NCI-H2227 (cell line): Measurements from ENCODE around the gene PPIE.

Source experiments
- DNase-seq: peaks from one replicate; lab custom pipeline; 2025; ENCODE audit not compliant: unreplicated experiment; lab: John Stamatoyannopoulos, UW

The PPIE gene

DNA sequence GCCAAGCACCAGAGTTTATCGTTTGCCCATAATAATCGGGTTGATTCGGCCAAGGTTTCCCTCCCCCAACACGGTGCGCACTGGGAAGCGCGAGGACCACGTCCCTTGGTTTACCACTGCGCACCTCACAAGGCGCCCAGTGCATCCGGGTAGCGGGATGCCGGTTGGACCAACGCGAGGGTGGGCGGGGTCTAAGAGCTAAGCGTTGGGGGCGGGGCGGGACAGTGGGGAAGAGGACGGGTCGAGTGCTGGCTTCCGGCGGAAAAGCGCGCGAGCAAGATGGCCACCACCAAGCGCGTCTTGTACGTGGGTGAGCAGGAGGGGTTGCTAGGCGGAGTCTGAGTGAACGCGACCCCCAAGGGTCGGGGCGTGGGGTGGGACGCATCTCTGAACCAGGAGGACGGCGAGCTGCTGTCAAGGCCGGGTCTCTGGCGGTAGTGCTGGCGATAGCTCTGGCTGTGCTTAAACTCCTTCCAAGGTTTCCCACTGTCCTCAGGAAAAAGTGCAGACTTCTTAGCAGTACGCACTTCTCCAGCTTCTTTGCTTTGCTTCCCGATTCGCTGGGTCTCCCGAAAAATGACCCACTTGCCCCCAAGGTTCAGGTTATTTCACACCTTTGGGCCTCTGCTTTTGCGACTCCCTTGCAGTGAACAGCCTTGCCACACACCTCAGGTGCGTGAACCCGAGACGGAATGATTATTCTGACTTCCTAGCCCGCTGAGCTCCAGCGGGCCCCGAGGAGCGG lies at the start of gene PPIE:
Gene PPIE (plus strand): TSS at position 261 of the 745 bp plus-strand sequence. CDS start 19 bp downstream, at position 280.
- peak; percentile 94 for DNase-seq

DNA sequence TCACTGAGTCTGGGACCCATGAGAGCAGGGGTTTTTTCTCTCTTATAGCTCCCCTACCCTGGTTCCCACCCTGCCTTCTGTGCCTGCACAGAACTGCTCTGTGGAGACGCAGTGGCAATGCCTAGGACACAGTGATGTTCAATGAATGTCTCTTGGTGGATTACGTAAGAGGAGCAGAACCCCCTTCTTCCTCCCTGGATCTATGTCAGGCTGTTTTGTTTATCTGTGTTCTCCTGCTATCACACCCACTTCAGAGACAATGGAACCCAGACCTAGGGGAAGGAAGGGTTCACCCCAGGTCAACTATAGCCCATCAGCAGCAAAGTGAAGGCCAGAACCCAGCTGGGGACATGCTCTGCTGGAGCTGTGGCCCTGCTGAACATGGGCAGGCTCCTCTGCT lies 49.5 kb upstream of the PPIE start:
- no peak for DNase-seq

DNA sequence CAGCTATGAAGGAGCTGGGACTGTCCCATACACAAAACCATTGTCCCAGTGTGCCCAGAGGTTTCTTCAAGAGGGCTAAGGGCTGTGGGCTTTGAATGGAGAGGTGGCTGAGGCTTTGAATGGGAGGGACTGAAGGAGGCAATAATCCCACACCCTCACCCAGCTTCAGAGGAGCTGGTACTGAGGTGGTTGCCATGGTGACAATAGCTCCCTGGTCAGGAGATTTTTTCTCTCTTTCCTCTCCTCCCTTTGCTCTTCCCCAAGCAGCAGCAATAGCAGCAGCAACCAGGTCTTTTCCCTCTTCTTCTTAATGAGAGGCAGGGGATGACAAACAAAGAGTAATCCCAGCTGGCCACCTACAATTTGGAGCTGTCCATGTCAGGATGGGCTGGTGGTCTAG lies 49.0 kb upstream of the PPIE start:
- DNase-seq = peak; percentile 84

DNA sequence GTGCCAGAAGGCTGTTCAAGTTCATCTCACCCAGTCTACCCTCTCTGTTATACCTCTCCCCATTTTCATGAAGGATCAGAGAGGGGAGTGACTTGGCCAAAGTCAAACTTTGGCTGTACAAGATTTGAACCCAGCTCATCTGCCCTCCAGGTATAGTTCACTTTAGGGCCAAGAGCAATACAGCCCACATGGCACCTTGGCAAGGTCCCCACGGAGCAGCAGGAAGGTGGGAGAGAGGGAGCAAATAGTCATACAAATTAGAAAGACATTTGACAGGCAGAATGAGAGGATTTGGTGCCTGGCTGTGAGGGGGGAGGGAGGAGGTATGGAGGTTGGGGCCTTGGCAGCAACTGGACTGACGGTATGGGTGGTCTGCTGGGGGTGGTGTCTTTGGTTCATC lies 48.5 kb upstream of the PPIE start:
- no peak for DNase-seq

- DNase-seq = peak; percentile 44
Observed at GRCh38 chr1:39690794-39691382, 47.8 kb upstream of the PPIE start.

- peak; percentile 97 for DNase-seq
Observed at GRCh38 chr1:39691383-39692151, 47.1 kb upstream of the PPIE start, which contains the start of gene HPCAL4. HPCAL4 (minus strand) TSS chr1:39691433; CDS start chr1:39684603, 6,830 bp downstream.

DNA sequence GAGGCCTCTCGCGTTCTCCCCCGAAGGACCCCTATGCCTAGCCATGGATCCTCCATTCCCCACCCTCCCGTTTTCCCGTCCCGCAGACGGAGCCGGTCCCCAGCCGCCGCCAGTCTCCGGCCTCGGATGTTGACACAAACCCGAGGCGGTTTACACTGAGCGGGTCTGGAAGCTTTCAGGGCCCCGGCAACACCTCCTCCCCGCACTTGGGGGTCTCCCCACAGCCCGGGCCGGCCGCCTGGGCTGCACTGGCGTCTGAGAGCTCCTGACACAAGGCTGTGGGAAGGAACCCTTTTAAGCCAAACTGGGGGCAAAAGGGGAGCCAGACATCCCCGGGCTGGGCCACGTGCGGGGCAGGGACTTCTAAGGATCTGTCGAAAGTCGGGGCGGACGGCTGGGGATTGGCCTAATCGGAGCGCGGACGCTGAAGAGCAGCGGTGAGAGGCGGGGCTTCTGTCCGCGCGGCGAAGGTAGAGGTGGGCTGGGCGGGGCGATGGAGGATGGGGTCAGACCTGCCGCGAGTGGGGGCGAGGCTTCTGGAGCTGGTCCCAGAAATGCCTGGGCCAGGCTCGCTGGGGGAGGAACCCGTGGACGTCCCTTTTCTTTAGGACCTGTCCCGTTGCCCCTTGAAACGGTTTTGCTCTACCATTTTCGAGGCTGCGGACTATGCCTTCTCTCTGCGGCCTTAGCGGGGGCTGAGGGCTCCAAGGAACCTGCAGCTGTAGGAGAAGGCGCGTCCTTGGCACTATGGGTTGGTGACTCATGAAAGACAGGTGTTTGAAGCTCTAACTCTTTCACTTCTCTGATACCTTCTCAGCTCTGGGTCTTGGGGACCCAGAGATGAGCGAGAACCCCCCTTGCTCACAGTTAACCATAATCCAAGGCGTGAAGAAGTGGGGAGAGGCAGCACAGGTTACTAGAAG lies 46.3 kb upstream of the PPIE start:
- peak; percentile 85 for DNase-seq

DNA sequence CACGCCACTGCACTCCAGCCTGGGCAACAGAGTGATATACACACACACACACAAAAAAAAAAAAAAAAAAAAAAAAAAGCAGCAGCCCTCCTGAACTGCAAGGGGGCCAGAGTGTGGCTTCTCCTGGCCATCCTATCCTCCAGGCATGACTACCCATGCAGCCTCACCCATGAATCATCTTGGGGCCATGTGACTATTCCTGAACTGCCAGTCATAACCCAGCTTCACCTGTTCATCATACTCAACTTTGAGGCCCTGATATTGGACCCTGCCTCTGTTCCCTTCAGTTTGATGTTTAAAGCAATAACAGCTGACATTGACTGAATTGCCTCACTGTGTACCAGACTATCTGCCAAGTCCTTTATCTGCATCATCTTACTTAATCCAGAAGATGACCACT lies 44.7 kb upstream of the PPIE start:
- no peak for DNase-seq

DNA sequence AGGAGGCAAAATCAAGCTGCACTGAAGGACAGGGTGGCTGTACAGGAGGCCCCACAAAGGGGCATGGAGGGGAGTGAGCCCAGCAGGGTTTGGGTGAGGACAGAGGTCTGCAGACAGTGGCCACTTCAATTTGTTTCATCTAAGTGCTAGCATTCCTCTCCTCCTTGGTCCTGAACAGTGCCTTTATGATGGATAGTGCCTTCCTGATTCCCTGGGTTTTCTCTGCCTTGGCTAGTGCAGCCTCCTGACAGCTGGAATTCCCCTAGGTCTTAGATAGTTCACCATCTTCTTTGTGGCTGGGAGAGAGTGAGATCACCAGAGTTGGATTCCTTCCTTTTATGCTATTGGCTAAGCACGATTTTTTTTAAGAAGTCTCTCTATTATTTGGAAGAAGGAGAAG lies 43.7 kb upstream of the PPIE start:
- no peak for DNase-seq

DNA sequence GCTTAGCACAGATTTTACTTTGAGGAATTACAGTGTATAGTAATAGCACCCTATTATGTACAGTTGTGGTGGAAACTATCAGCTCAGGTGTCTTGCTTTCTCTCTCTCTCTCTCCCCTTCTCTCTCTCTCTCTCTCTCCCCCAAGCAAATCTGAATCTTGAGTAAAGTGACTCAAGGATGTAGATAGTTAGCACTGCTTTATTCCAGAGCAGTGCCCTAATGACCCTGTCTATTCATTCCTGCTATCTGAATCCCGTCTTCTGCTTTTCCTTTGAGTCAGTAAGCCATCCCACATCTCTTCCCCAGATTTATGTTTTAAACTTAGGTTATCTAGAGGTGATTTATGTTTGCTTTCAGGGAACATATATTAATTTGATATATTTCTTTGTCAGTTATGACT lies 42.2 kb upstream of the PPIE start:
- no peak for DNase-seq

DNA sequence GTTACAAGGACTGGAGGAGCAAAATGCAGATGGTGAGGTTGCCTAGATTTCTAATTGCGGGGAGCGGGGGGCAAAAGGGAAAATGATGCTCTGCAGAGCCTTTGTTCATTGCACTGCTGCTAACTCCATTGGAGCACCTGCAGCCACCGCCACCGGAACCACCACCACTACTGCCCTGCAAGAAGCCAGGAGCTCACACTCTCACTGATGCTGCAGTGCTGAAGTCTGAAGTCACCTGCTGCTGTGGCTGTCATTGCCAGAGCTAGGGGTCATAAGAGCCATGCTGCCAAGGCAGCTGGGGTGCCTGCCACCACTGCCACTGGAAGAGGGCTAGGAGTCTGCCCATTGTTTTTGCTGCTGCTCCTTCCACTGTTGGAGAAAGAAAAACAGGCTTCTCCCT lies 40.1 kb upstream of the PPIE start:
- no peak for DNase-seq

DNA sequence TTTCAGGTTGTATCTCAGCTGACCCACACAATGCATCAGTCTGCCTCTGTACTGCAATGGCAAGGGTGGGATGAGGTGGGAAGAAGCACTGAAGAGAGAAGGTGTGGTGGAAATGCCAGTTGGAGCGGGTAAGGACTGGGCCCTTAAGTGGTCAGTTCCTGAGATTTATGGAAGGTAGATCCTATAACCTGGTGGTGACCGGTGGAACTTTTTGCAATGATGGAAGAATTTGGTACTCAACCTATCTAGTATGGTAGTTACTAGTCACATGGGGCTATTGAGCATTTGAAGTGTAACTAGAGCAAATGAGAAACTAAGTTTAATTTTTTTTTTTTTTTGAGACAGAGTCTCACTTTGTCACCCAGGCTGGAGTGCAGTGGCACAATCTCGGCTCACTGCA lies 39.3 kb upstream of the PPIE start:
- DNase-seq = no peak

DNA sequence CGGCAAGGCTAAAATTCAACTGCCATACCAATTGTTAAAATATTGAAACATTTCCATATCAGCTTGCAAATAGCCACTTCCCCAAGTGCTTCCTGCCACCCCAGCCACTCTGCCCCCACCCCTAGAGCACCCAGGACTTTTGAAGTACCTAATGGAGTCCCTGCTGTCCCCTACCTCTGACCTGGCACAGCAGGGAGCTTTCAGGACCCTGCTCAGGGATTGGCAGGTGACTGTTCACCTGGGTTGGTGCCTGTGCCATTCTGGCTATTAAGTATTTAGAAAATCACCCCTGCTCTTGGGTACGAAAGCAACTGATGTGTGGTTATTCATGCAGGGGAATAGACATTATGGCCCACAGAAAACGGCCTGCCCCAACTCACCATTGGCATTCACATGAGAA lies 38.3 kb upstream of the PPIE start:
- no peak for DNase-seq

DNA sequence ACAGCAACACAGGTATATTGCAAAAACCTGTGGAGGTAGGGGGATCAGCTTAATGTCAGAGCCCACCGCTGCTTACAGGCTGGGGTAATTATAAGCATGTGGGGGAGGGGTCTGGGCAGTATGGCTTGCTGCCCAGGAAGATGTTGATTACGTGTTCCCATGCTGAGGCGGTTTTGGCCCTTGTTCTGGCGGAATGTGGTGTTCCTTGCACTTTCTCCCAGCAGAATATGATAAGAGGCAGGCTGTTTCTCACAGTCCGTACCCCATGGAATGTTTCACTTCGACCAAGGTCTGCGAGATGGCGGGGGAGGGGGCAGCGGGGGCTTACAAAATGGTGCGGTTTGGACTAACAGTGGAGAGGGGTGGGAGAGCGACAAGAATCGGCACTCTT lies 37.6 kb upstream of the PPIE start:
- no peak for DNase-seq

DNA sequence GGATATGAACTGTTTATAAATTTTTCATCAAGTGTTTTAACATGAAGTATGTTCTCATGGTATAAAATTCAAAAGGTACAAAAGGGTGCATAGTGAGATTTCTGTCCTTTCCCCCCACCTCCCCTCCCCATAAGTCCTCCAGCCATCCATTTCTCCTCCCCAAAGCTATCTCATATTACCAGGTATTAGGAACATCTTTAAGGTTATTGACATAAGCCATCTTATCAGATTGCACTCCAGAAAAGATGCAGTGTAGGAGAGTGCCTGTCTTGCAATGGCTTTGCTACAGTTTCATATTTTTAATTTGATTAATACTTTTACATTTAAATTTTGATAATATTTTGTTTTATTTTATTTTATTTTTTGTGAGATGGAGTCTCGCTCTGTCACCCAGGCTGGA lies 33.9 kb upstream of the PPIE start:
- no peak for DNase-seq

- no peak for DNase-seq
Observed at GRCh38 chr1:39707506-39707905, 31.2 kb upstream of the PPIE start.

DNA sequence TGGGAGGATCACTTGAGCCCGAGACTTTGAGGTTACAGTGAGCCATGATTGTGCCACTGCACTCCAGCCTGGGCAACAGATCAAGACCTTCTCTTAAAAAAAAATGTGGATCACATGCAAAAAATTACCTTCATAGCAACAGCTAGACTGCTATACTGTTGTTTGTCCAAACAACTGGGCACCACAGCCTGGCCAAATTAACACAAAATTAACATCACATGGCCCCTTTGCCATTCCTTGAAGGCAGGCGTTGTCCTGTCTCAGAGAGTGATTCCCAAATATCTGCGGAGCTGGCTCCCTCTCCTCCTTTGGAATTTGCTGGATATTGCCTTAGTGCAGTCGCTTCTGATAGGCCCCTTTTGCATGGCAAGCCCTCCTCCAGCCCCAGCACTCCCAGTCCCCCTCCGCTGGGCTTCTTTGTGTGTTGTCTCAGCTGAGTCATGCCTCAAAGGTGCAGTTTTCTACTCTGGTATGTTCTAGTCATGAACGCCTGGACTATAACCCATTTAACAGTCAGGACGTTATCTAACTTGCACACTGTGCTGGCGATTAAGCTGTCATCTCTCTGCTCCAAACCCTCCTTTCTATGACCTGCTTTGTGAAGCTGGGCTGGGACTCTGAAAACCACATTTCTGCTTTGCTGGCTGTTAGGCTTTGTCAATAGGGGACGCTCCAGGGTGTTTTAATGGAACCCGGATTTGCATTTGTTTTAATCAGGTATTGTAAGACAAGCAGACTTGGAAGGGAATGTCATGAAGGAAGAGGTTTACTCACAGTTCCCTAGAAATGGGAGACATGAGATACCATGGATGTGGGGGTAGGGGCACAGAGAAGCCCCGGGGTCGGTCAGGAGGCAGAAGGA lies 27.3 kb upstream of the PPIE start:
- DNase-seq = no peak

DNA sequence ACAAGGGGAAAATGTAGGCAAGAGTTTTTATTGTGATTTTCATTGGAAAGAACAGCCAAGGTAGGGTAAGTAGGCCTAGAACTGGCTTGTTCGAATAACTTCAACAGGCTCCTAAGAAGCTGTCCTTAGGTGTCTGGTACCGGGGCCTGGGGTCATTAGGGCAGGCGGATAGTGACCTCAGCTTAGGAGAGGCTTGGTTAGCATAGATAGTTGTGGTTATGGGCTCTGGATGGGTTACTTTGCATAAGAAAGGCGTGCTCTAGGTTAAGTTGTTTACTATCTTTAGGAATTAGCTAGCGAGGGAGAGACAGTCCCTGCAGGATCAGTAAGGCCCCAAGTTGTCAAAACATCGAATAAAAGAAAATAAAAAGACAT lies 26.7 kb upstream of the PPIE start:
- DNase-seq = no peak

GRCh38 chr1:39713557-39713956 lies 25.1 kb upstream of the PPIE start:
- no peak for DNase-seq

DNA sequence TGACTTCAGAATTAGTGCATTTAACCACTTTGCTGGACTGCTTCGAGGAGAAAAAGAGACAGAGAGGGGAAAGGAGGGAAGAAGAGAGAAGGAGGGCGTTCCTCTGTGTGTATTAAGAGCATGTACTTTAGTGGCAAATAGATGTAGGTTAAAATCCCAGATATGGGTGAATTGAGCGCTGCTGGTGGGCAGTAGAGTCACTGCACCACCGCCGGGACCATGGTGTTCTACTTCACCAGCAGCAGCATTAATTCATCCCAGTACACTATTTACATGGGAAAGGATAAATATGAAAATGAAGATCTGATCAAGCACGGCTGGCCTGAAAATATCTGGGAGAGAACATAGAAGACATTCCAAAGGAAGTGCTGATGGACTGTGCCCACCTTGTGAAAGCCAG lies 20.9 kb upstream of the PPIE start:
- no peak for DNase-seq
